Urothelium cell line (cell line): ENCODE measurements around the gene MUTYH.
"Not testable (repeated sequence)": the region's sequence is repeated elsewhere in the genome, so short reads cannot be mapped to it uniquely, and the experiment has no call there.

Source experiments
- DNase-seq: peaks from one replicate; pipeline ENCODE4 v3.0.0; 2011; ENCODE audit warnings: low spot score, mixed read lengths
- FAIRE-seq: peaks from 2 replicates; lab custom pipeline; 2011; peaks lifted over from hg19 to GRCh38; lab: Jason Lieb, UNC

Gene MUTYH

GRCh38 chr1:45339789-45340558, at the start of gene MUTYH, which contains the start of gene TOE1:
Gene MUTYH (minus strand): TSS chr1:45340440. CDS start chr1:45334505, 5,935 bp downstream.
Gene TOE1 (plus strand): TSS chr1:45340170. CDS start chr1:45340253, 83 bp downstream.
- DNase-seq (peak; percentile 99), FAIRE-seq (peak; percentile 92)

- FAIRE-seq (no peak), DNase-seq (no peak)
Observed at GRCh38 chr1:45386219-45386618, 46.0 kb upstream of the MUTYH start.

GRCh38 chr1:45385302-45385701, 45.1 kb upstream of the MUTYH start:
- FAIRE-seq (no peak), DNase-seq (no peak)

- FAIRE-seq, DNase-seq: not testable (repeated sequence)
Observed at GRCh38 chr1:45384213-45384612, 44.0 kb upstream of the MUTYH start.

- FAIRE-seq (no peak), DNase-seq (no peak)
Observed at GRCh38 chr1:45383191-45383590, 43.0 kb upstream of the MUTYH start.

- FAIRE-seq (no peak), DNase-seq (no peak)
Observed at GRCh38 chr1:45381243-45381642, 41.0 kb upstream of the MUTYH start.

GRCh38 chr1:45380730-45381129, 40.5 kb upstream of the MUTYH start:
- DNase-seq, result no peak

GRCh38 chr1:45380125-45380524, 39.9 kb upstream of the MUTYH start:
- DNase-seq (no peak), FAIRE-seq (no peak)

More at GRCh38 chr1:45380730-45381129, 40.5 kb upstream of the MUTYH start:
- FAIRE-seq, result no peak

GRCh38 chr1:45379524-45379923, 39.3 kb upstream of the MUTYH start:
- DNase-seq, result no peak
- FAIRE-seq, result no peak

GRCh38 chr1:45378184-45378583, 37.9 kb upstream of the MUTYH start:
- FAIRE-seq (no peak), DNase-seq (no peak)

- no peak for FAIRE-seq
- DNase-seq, result no peak
Observed at GRCh38 chr1:45375104-45376090, 35.2 kb upstream of the MUTYH start.

GRCh38 chr1:45373573-45373972, 33.3 kb upstream of the MUTYH start:
- no peak for FAIRE-seq
- no peak for DNase-seq

- FAIRE-seq (no peak), DNase-seq (no peak)
Observed at GRCh38 chr1:45370575-45370974, 30.3 kb upstream of the MUTYH start.

- FAIRE-seq (no peak), DNase-seq (no peak)
Observed at GRCh38 chr1:45365051-45365450, 24.8 kb upstream of the MUTYH start.

- no peak for FAIRE-seq
- DNase-seq, result no peak
Observed at GRCh38 chr1:45364294-45364693, 24.1 kb upstream of the MUTYH start.

GRCh38 chr1:45360981-45361380, 20.7 kb upstream of the MUTYH start:
- not testable (repeated sequence) for DNase-seq, FAIRE-seq

- DNase-seq, result peak; percentile 47
- FAIRE-seq, result no peak
Observed at GRCh38 chr1:45359882-45360513, 19.8 kb upstream of the MUTYH start.

- FAIRE-seq, result no peak
Observed at GRCh38 chr1:45356186-45356585, 15.9 kb upstream of the MUTYH start.

GRCh38 chr1:45355683-45356082, 15.4 kb upstream of the MUTYH start:
- DNase-seq, result no peak
- no peak for FAIRE-seq

More at GRCh38 chr1:45356186-45356585, 15.9 kb upstream of the MUTYH start:
- no peak for DNase-seq

- FAIRE-seq, result no peak
- no peak for DNase-seq
Observed at GRCh38 chr1:45354838-45355237, 14.6 kb upstream of the MUTYH start.

GRCh38 chr1:45353685-45354084, 13.4 kb upstream of the MUTYH start:
- DNase-seq, result no peak
- FAIRE-seq, result no peak
